HepG2 (cell line): ENCODE data around the gene VAMP2. TPM values are rescaled to one million over a fixed set of nuclear protein-coding genes. Genes with fewer than 3 reads are reported as not detected.

Experiments used
- FOXP1 ChIP-seq, 2 experiments: fragments of 450-650 bp in 1 of 2; IDR thresholded peaks; 2 replicates each; pipeline ENCODE4 v1.6.1; 2017 to 2018; ENCODE audit warnings: antibody characterized with exemption in 1 of 2
- MATR3 ChIP-seq: sonication (generic); formaldehyde crosslinking; IDR thresholded peaks from 2 replicates; pipeline ENCODE4 v1.4.0; 2020; ENCODE audit warnings: missing genetic modification reagents
- RFXANK ChIP-seq: IDR thresholded peaks from 2 replicates; pipeline ENCODE4 v1.6.1; 2016
- SKI ChIP-seq: fragments of 450-650 bp; IDR thresholded peaks from one replicate; pipeline ENCODE4 v1.6.1; 2018; ENCODE audit warnings: mild to moderate bottlenecking; ENCODE audit not compliant: partially characterized antibody
- SSRP1 ChIP-seq: IDR thresholded peaks from 2 replicates; pipeline ENCODE4 v1.6.1; 2016; ENCODE audit warnings: control low read depth
- TGIF2 ChIP-seq: IDR thresholded peaks from 2 replicates; pipeline ENCODE4 v1.6.1; 2016; ENCODE audit warnings: control low read depth, missing compliant biosample characterization
- ZBTB1 ChIP-seq: sonication (generic); formaldehyde crosslinking; IDR thresholded peaks from 2 replicates; pipeline ENCODE4 v1.4.0; 2020; ENCODE audit warnings: missing genetic modification reagents, borderline replicate concordance
- ZNF136 ChIP-seq: sonication (generic); formaldehyde crosslinking; IDR thresholded peaks from 2 replicates; pipeline ENCODE4 v1.8.1; 2022; ENCODE audit warnings: low read depth, mild to moderate bottlenecking, moderate library complexity, missing genetic modification reagents
- ZNF143 ChIP-seq: sonication (generic); formaldehyde crosslinking; IDR thresholded peaks from 2 replicates; pipeline ENCODE4 v1.4.0; 2020; ENCODE audit warnings: missing genetic modification reagents
- ZNF230 ChIP-seq: sonication (generic); formaldehyde crosslinking; IDR thresholded peaks from 2 replicates; pipeline ENCODE4 v1.4.0; 2020; ENCODE audit warnings: mild to moderate bottlenecking, missing genetic modification reagents
- ZNF644 ChIP-seq: IDR thresholded peaks from 2 replicates; pipeline ENCODE4 v1.6.1; 2016; ENCODE audit warnings: low read depth
- ZNF747 ChIP-seq: sonication (generic); formaldehyde crosslinking; IDR thresholded peaks from 2 replicates; pipeline ENCODE4 v1.8.1; 2023; ENCODE audit warnings: missing genetic modification reagents, mild to moderate bottlenecking, borderline replicate concordance
- ZNF792 ChIP-seq: IDR thresholded peaks from 2 replicates; pipeline ENCODE4 v1.6.1; 2016
- polyA plus RNA-seq, 8 experiments: library from polyadenylated mRNA; depleted of rRNA in 3 of 8; stranded (reverse) in 7 of 8; unstranded in 1 of 8; fragments of >200 nt; fragmentation: Illumina TruSeq in 4 of 8; extraction: Trizol in 4 of 8; gene quantifications; 2 replicates each; pipeline versions ENCODE4 v1.2.1 to v1.2.3, GENCODE V29; 2011 to 2016; ENCODE audit warnings: low read depth in 4 of 8, missing spikeins in 1 of 8, mixed read lengths in 1 of 8; ENCODE audit not compliant: insufficient read depth in 1 of 8
- total RNA-seq, 5 experiments: library from RNA; depleted of rRNA; stranded (reverse); fragments of >200 nt; fragmentation: Illumina TruSeq; extraction: Trizol; gene quantifications; 2 replicates each; pipeline ENCODE4 v1.2.3, GENCODE V29; 2016; ENCODE audit warnings: low read depth in 1 of 5
- TF ChIP-seq, protein P1 (sequence below), 2 experiments: fragments of 450-650 bp in 1 of 2; sonication (generic) in 1 of 2; formaldehyde crosslinking; IDR thresholded peaks; 2 replicates each; pipeline versions ENCODE4 v1.5.0 to v1.8.0; 2020 to 2022; ENCODE audit warnings: mild to moderate bottlenecking in 1 of 2, missing genetic modification reagents in 1 of 2

Gene VAMP2
- total and polyA plus RNA-seq, 2 of the 13 experiments (the other 11 are each of a cell fraction or from before 2014, with no cell fraction given) = 3.9 to 17.2 TPM

DNA sequence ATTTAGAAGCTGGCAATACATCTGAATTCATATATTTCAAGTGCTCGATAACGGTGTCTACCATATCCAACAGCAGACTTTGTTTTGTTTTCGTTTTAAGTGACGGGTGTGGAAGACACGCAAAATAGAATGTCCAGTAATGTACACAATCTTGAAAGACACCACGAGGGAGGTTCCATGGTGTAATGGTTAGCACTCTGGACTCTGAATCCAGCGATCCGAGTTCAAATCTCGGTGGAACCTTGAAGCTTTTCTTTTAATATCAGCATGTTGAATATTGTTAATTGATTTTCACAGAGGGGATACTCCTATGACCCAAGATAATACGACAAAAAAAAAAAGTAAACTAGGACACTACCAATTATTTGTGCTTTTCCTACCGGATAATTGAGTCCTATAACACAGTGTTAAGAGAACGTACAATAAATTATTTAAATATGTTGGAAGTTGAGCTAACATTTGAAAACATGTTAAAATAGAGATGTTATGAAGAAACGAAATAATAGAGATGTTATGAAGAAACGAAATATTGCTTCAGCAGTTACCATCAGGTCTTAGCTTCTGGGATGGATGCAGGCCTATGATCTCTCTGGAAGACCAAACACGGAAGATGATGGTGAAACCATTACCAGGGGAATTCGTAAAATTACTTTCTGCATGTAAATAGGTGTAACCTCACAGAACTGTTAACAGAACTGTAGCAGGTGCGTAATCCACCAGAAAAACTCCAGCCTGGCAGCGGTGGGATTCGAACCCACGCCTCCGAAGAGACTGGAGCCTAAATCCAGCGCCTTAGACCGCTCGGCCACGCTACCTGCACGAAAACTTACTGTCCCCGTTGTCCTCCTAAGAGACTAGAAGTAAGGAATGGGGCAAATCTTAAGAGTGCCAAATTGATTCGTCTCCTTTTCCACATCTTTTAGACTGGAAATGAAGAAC, 42.9 kb downstream of the VAMP2 start (continued):
- no peak for TF ChIP-seq ZNF136 (CRISPR knock-in tag)
- TF ChIP-seq ZNF143 (CRISPR knock-in tag) = no peak; the same call in 1 of the 2 replicates
- TF ChIP-seq, protein P1, sequence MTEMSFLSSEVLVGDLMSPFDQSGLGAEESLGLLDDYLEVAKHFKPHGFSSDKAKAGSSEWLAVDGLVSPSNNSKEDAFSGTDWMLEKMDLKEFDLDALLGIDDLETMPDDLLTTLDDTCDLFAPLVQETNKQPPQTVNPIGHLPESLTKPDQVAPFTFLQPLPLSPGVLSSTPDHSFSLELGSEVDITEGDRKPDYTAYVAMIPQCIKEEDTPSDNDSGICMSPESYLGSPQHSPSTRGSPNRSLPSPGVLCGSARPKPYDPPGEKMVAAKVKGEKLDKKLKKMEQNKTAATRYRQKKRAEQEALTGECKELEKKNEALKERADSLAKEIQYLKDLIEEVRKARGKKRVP (CRISPR knock-in tag; IDR thresholded peaks at IDR 0.05) = peak in 1 of 2 experiments; percentile 35; a peak in 1 of 4 replicates
- TF ChIP-seq ZNF644 (CRISPR knock-in tag) = 0 out of 2 replicates have a peak, but pooled peaks have one; percentile 31
- no peak for TF ChIP-seq MATR3 (CRISPR knock-in tag)
- TF ChIP-seq SSRP1 = peak; percentile 100
- TF ChIP-seq TGIF2 (CRISPR knock-in tag) = 0 out of 2 replicates have a peak, but pooled peaks have one; percentile 48
- TF ChIP-seq RFXANK (CRISPR knock-in tag) = 0 out of 2 replicates have a peak, but pooled peaks have one; percentile 43
- peak; percentile 30 for TF ChIP-seq SKI
- TF ChIP-seq ZNF747 (CRISPR knock-in tag) = peak; percentile 70; the same call in 1 of the 2 replicates
- no peak for TF ChIP-seq FOXP1 (IDR thresholded peaks at IDR 0.05)
- TF ChIP-seq FOXP1 (CRISPR knock-in tag; IDR thresholded peaks at IDR 0.05) = peak; percentile 26; the same call in 1 of the 2 replicates
- TF ChIP-seq ZNF792 (CRISPR knock-in tag) = peak; percentile 63
- no peak for TF ChIP-seq ZNF230 (CRISPR knock-in tag)
- no peak for TF ChIP-seq ZBTB1 (CRISPR knock-in tag)
